GM12878 (cell line): Measurements from ENCODE around the gene PRKCD. TPM values are rescaled to one million over a fixed set of nuclear protein-coding genes. Genes with fewer than 3 reads are reported as not detected.
A peak's percentile ranks its signal among the peaks of the same experiment; 100 is the strongest.

Experiments used
- ATAC-seq: fragments of 200-7000 bp; cut with Tn5 transposase; 3 replicates; pipeline ENCODE4 v1.9.1; 2020; ENCODE audit warnings: mild to moderate bottlenecking, moderate library complexity
- BruUV-seq: library from RNA; stranded (reverse); fragments of 400-500 nt; replicated peaks from 2 replicates; lab custom pipeline; 2021; lab: Mats Ljungman, UMichigan
- CTCF ChIA-PET: fragments of 300-600 bp; sonication (Branson Sonifier 250); formaldehyde crosslinking; extraction: SDS; loops from one replicate; lab custom pipeline; 2021; ENCODE audit warnings: inconsistent platforms; lab: Yijun Ruan, JAX
- POLR2A ChIA-PET: fragments of 350-600 bp; formaldehyde crosslinking; extraction: SDS; loops from one replicate; lab custom pipeline; 2021; ENCODE audit warnings: inconsistent platforms; lab: Charles Lee
- RAD21 ChIA-PET: fragments of 300-600 bp; sonication (Branson Sonifier 250); formaldehyde crosslinking; loops from one replicate; lab custom pipeline; 2023; ENCODE audit warnings: antibody characterized with exemption; ENCODE audit not compliant: unreplicated experiment; lab: Charles Lee
- SMC1A ChIA-PET: fragments of 300-600 bp; sonication (Branson Sonifier 250); formaldehyde crosslinking; loops from one replicate; lab custom pipeline; 2023; ENCODE audit not compliant: unreplicated experiment, uncharacterized antibody; lab: Charles Lee
- DNase-seq: peaks from one replicate; pipeline ENCODE4 v3.0.0-alpha.2; 2011; ENCODE audit warnings: low read depth, low spot score
- FAIRE-seq: peaks from 3 replicates; lab custom pipeline; 2011; peaks lifted over from hg19 to GRCh38; lab: Jason Lieb, UNC
- H2AFZ ChIP-seq: 2 replicates; pipeline ENCODE4 v1.6.0; 2011; ENCODE audit warnings: low read depth, low read length, control low read depth; ENCODE audit not compliant: control insufficient read depth
- H3K27ac ChIP-seq: 2 replicates; pipeline ENCODE4 v1.5.1; 2011; ENCODE audit warnings: control low read depth; ENCODE audit not compliant: control insufficient read depth, insufficient read depth
- H3K27me3 ChIP-seq, 2 experiments: replicated peaks in 1 of 2; 2 replicates each; pipeline versions ENCODE4 v1.6.0 to v1.6.1; 2011; ENCODE audit warnings: low read length in 1 of 2; ENCODE audit not compliant: control insufficient read depth in 2 of 2, insufficient read depth in 2 of 2
- H3K36me3 ChIP-seq, 2 experiments: 2 replicates each; pipeline ENCODE4 v1.5.1; 2011; ENCODE audit warnings: low read length in 1 of 2; ENCODE audit not compliant: control insufficient read depth in 2 of 2, insufficient read depth in 2 of 2
- H3K4me1 ChIP-seq: 2 replicates; pipeline ENCODE4 v1.6.1; 2011; ENCODE audit warnings: mild to moderate bottlenecking, low read length, moderate library complexity, mixed read lengths; ENCODE audit not compliant: control insufficient read depth, insufficient read depth
- H3K4me2 ChIP-seq: 2 replicates; pipeline ENCODE4 v1.6.0; 2011; ENCODE audit warnings: control low read depth; ENCODE audit not compliant: control insufficient read depth, insufficient read depth
- H3K4me3 ChIP-seq: fragments of 200-600 bp; sonication (generic); 2 replicates; pipeline ENCODE4 v1.5.1; 2016
- H3K79me2 ChIP-seq: 2 replicates; pipeline ENCODE4 v1.6.0; 2011; ENCODE audit warnings: low read length; ENCODE audit not compliant: control insufficient read depth, insufficient read depth
- H3K9ac ChIP-seq: 2 replicates; pipeline ENCODE4 v1.8.0; 2011; ENCODE audit warnings: low read length, control low read depth, mixed read lengths; ENCODE audit not compliant: control insufficient read depth, insufficient read depth
- H3K9me3 ChIP-seq: replicated peaks from 3 replicates; pipeline ENCODE4 v1.5.1; 2011; ENCODE audit warnings: mild to moderate bottlenecking, low read length; ENCODE audit not compliant: control insufficient read depth, insufficient read depth
- H4K20me1 ChIP-seq: 2 replicates; pipeline ENCODE4 v1.6.0; 2011; ENCODE audit not compliant: control insufficient read depth, insufficient read depth
- BACH1 ChIP-seq: fragments of 450-650 bp; IDR thresholded peaks from 2 replicates; pipeline ENCODE4 v1.6.1; 2017; ENCODE audit warnings: mild to moderate bottlenecking, borderline replicate concordance
- CHD2 ChIP-seq: IDR thresholded peaks from 2 replicates; pipeline ENCODE4 v1.6.1; 2011; ENCODE audit warnings: low read depth, low read length, improper control_type of control experiment, borderline replicate concordance
- EED ChIP-seq: sonication (generic); IDR thresholded peaks from 2 replicates; pipeline ENCODE4 v1.6.1; 2016; ENCODE audit warnings: antibody characterized with exemption, low read depth
- whole genome bisulfite sequencing: methylation state at CpG from one replicate; pipeline ENCODE4 v1.1.6; 2016; ENCODE audit warnings: low lambda C conversion rate; ENCODE audit not compliant: insufficient replicate concordance, insufficient coverage; ENCODE audit errors: missing lambda C conversion rate; 5-methylcytosine and 5-hydroxymethylcytosine counted together
- in situ Hi-C: fragments of 300-500 bp; cut with MboI; formaldehyde crosslinking; loops from 9 replicates; pipeline ENCODE4 v1.14.3; 2018; ENCODE audit warnings: mixed read lengths
- intact Hi-C: fragments of 100-400 bp; cut with micrococcal nuclease; formaldehyde crosslinking; loops from one replicate; pipeline ENCODE4 v1.14.2; 2022; ENCODE audit not compliant: unreplicated experiment
- polyA plus RNA-seq, 11 experiments: library from polyadenylated mRNA; depleted of rRNA in 4 of 11; unstranded in 6 of 11; stranded (reverse) in 5 of 11; fragments of >200 nt; fragmentation: Nextera tagmentation in 4 of 11; fragmentation: Illumina TruSeq in 1 of 11; extraction: Ambion mirVana in 4 of 11; extraction: Trizol in 1 of 11; gene quantifications; 1 replicate in 1 of 11; 2 replicates in 10 of 11; pipeline versions ENCODE4 v1.2.1 to v1.2.3, GENCODE V29; 2011 to 2016; ENCODE audit warnings: inconsistent platforms in 2 of 11, missing spikeins in 2 of 11, low read depth in 1 of 11
- total RNA-seq, 4 experiments: library from RNA; depleted of rRNA in 3 of 4; stranded (reverse); fragments of >200 nt in 3 of 4; fragmentation: Illumina TruSeq in 1 of 4; extraction: Trizol in 1 of 4; gene quantifications; 2 replicates each; pipeline versions ENCODE4 v1.2.1 to v1.2.3, GENCODE V29; 2013 to 2021
- TF ChIP-seq, protein P1 (sequence below): IDR thresholded peaks from 2 replicates; pipeline ENCODE4 v1.6.1; 2011; ENCODE audit warnings: low read depth, low read length, improper control_type of control experiment, borderline replicate concordance
- TF ChIP-seq, protein P2 (sequence below): fragments of 450-650 bp; IDR thresholded peaks from 2 replicates; pipeline ENCODE4 v1.6.1; 2017; ENCODE audit warnings: borderline replicate concordance
- TF ChIP-seq, protein P3 (sequence below): fragments of 150-350 bp; IDR thresholded peaks from 2 replicates; pipeline ENCODE4 v1.6.1; 2014; ENCODE audit warnings: mild to moderate bottlenecking, low read depth, low read length

PRKCD gene
- total and polyA plus RNA-seq, 10 of the 15 experiments (the other 5 are each of a cell fraction or from before 2014, with no cell fraction given) = 10.0 to 114 (median 42.4) TPM

DNA sequence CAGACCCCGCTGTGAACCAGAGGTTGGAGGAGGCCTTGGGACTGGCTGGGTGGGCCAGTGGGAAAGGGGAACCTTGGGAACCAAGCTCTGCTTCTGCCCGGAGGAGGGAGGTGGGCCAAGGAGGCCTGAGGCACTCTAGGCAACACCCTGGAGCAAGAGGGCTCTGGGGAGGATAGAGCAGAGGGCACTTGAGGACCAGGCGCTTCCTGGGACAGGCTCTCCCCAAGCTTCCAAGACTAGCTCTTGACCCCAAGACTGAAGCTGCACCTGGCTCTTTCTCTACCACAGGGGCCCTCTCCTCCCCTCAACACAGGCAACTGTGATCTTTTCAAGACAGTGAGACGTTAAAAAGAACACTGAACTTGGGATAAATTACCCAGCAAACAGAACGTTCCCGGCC, 74.5 kb downstream of the PRKCD start (continued):
- TF ChIP-seq, protein P1, sequence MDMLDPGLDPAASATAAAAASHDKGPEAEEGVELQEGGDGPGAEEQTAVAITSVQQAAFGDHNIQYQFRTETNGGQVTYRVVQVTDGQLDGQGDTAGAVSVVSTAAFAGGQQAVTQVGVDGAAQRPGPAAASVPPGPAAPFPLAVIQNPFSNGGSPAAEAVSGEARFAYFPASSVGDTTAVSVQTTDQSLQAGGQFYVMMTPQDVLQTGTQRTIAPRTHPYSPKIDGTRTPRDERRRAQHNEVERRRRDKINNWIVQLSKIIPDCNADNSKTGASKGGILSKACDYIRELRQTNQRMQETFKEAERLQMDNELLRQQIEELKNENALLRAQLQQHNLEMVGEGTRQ = no peak
- TF ChIP-seq EED = no peak
- TF ChIP-seq, protein P2, sequence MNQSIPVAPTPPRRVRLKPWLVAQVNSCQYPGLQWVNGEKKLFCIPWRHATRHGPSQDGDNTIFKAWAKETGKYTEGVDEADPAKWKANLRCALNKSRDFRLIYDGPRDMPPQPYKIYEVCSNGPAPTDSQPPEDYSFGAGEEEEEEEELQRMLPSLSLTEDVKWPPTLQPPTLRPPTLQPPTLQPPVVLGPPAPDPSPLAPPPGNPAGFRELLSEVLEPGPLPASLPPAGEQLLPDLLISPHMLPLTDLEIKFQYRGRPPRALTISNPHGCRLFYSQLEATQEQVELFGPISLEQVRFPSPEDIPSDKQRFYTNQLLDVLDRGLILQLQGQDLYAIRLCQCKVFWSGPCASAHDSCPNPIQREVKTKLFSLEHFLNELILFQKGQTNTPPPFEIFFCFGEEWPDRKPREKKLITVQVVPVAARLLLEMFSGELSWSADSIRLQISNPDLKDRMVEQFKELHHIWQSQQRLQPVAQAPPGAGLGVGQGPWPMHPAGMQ = no peak

DNA sequence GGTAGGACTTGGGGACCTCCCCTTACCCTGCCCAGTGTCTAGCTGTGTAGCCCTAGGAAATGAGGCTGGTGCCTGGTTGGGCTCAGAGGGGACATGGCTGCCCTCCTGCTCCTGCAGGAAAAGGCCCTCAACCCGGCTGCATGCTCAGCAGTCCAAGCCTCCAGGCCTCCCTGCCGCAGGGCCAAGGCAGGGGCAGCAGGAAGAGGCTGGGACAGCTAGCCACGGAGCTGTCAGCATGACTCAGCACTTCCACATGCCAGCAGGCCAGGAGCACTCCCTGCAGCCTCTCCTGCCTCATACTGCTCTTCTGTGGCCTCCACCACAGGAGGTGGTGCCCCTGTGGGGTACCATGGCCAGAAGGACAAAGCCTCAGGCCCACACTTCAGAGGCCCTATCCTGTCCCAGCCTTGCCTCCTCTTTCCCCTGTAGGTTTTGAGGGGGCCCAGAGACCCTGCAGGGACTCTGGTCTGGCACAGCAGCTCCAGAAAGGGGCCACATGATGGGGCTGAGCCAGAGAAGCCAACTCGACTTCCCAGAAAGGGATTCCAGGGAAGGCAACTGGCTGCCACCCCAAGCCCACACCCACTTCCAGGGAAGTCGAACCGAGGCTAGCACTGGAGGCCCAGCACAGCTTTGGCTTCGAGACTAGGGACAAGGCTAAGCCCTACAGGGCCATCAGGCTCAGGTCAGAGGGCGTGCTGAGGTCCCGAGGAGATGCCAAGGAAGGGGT, 75.3 kb downstream of the PRKCD start:
- intact Hi-C loops = no loop called here
- WGBS = 72% methylated on average over 9 of the region's 9 CpGs
- H3K79me2 ChIP-seq = no peaks in the 10 kb centered on the region
- H3K36me3 ChIP-seq = peaks cover 31 to 69% of the 10 kb centered on the region in 2 experiments
- H3K9ac ChIP-seq = no peak overlapping the region
- ChIA-PET POLR2A (interaction anchor here (1.1 kb wide), 1 partner anchor 41 kb away, joined by 3 read pairs; no protein-coding TSS in a partner anchor), CTCF (interaction anchor here (1.1 kb wide), 1 partner anchor 103 kb away, joined by 3 read pairs; no protein-coding TSS in a partner anchor)
- DNase-seq = no peak
- in situ Hi-C loops = no loop called here
- H4K20me1 ChIP-seq = no peaks in the 10 kb centered on the region
- TF ChIP-seq, protein P3, sequence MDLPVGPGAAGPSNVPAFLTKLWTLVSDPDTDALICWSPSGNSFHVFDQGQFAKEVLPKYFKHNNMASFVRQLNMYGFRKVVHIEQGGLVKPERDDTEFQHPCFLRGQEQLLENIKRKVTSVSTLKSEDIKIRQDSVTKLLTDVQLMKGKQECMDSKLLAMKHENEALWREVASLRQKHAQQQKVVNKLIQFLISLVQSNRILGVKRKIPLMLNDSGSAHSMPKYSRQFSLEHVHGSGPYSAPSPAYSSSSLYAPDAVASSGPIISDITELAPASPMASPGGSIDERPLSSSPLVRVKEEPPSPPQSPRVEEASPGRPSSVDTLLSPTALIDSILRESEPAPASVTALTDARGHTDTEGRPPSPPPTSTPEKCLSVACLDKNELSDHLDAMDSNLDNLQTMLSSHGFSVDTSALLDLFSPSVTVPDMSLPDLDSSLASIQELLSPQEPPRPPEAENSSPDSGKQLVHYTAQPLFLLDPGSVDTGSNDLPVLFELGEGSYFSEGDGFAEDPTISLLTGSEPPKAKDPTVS = no peak
- TF ChIP-seq BACH1 = peak; percentile 78
- no peak for TF ChIP-seq CHD2
- TF ChIP-seq, all 136 proteins: peak for 1
- Histone ChIP-seq H2AFZ (no peak overlapping the region), H3K27me3 (no peaks in the 10 kb centered on the region), H3K4me3 (no peak overlapping the region), H3K4me1 (no peaks in the 10 kb centered on the region), H3K4me2 (no peak overlapping the region), H3K27ac (no peak overlapping the region; the same call in 1 of the 2 replicates), H3K9me3 (no peaks in the 10 kb centered on the region)
- ChIA-PET SMC1A (no interaction called here), RAD21 (no interaction called here)
- ATAC-seq = peak; percentile 12; the same call in 1 of the 3 replicates
- FAIRE-seq = no peak
- BruUV-seq = no TSS peak
